ENCODE results near the gene ACVR1C. TPM values are rescaled to one million over a fixed set of nuclear protein-coding genes. Genes with fewer than 3 reads are reported as not detected.

Gene ACVR1C
- polyA plus RNA-seq, 3 donors from 2014 or later: not detected

GRCh38 chr2:157479081-157480027, 149.3 kb downstream of the ACVR1C start:
- Mint-ChIP-seq H3K36me3 (no peaks in the 10 kb centered on the region), H3K9me3 (no peaks in the 10 kb centered on the region), H3K27me3 (ENCODE audit: low read depth in 3 of 3) (peaks cover 0 to 4% (median 0%) of the 10 kb centered on the region in 3 donors), H3K27ac (peak overlapping the region in 1 of 6 donors; percentile 73), H3K4me1 (peaks cover 0 to 17% of the 10 kb centered on the region in 2 donors), H3K4me3 (no peak overlapping the region)
- no peak for DNase-seq

DNA sequence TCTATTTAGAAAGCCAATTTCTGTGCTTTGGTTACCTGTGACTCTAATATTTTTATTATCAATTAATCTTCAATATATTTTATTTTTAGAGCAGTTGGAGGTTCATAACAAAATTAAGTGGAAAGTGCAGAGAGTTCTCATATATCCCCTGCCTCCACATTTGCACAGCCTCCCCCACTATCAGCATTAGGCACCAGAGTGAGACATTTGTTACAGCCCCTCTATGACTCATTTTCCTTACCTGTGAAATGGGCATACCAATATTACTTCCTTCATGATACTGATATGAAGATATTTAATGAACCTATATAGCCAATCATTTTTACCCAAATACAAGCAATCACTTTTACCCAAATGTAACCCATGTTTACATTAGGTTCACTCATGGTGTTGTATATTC, 150.7 kb downstream of the ACVR1C start:
- H3K4me3 Mint-ChIP-seq: no peak overlapping the region

DNA sequence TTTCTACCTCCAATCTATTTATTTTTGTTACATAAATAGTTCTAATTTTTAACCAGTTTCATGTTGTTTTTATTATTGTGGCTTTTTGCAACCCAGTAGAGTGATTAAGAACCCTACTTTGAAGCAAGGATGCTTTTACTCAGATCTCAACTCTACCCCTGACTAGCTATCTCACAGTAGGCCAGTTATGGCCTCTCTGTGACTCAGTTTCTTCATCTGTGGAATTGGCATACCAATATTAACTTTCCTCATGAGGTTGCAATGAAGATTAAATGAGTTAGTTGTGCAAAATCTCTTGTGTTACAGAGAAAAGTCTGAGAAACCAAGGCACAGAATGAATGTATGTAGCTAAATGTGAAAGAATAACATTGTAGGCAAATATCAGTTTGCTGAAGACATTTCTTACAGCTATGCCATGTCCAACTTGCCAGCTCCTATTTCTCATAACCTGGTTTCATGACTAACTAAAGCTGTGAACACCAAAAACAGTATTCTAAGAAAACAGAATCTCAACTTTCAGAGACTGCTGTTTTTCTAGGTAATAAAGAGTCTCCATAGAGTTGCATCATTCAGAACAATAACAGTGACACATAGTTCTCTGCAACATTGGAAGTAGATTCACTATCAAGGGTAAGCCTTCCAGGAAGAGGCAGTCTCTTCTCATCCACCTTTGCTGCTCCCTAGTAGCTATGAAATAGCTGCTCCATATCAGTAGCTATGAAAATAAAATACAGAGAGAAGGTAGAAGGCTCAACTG, 151.5 kb downstream of the ACVR1C start:
- H3K27ac Mint-ChIP-seq: peak overlapping the region in 1 of 6 donors; percentile 76
- peaks cover 0 to 17% of the 10 kb centered on the region in 2 donors for H3K4me1 Mint-ChIP-seq

More for the DNA sequence above, 150.7 kb downstream of the ACVR1C start:
- peaks cover 0 to 17% of the 10 kb centered on the region in 2 donors for H3K4me1 Mint-ChIP-seq
- no peaks in the 10 kb centered on the region for H3K36me3 Mint-ChIP-seq
- H3K27ac Mint-ChIP-seq: peak overlapping the region in 1 of 6 donors; percentile 58
- H3K27me3 Mint-ChIP-seq (ENCODE audit: low read depth in 3 of 3): peaks cover 0 to 4% (median 0%) of the 10 kb centered on the region in 3 donors
- no peak for DNase-seq
- no peaks in the 10 kb centered on the region for H3K9me3 Mint-ChIP-seq

More for the DNA sequence above, 151.5 kb downstream of the ACVR1C start:
- H3K4me3 Mint-ChIP-seq: no peak overlapping the region
- no peaks in the 10 kb centered on the region for H3K27me3 Mint-ChIP-seq (ENCODE audit: low read depth in 3 of 3)
- no peaks in the 10 kb centered on the region for H3K9me3 Mint-ChIP-seq
- no peak for DNase-seq
- no peaks in the 10 kb centered on the region for H3K36me3 Mint-ChIP-seq

Other genes with a start within 250 kb of the ACVR1C start
- 100 to 1,000 TPM in 2 of 3 donors, 10 to 100 TPM in 1; 84.4 to 142 (median 111) TPM for gene CYTIP, start 184.8 kb downstream of the ACVR1C start, polyA plus RNA-seq
- gene ACVR1, start 247.5 kb upstream of the ACVR1C start, polyA plus RNA-seq: 1 to 10 TPM in 2 of 3 donors, under 1 TPM in 1; 0.46 to 1.4 (median 1.1) TPM